Measurements from ENCODE around the gene PSD4.
A peak's percentile ranks its signal among the peaks of the same experiment; 100 is the strongest.

PSD4 gene

GRCh38 chr2:113173542-113174375 lies at the start of gene PSD4:
Gene PSD4, plus strand, starts transcription at chr2:113173971. Its CDS starts 8,486 bp downstream, at chr2:113182457.
- H3K9ac ChIP-seq (ENCODE audit: low read length): no peak within 1 kb of the TSS
- DNase-seq (ENCODE audit: low read depth): no peak

GRCh38 chr2:113124181-113124961 lies 49.4 kb upstream of the PSD4 start:
- peak overlapping the region; percentile 29 for H3K4me3 ChIP-seq (ENCODE audit: low read length)
- DNase-seq (ENCODE audit: low read depth): peak; percentile 19
- H3K36me3 ChIP-seq (ENCODE audit: control insufficient read depth, insufficient read depth, low read length, severe bottlenecking): no peaks in the 10 kb centered on the region
- H3K4me1 ChIP-seq (ENCODE audit: control insufficient read depth, insufficient read depth, low read length): peaks cover 19% of the 10 kb centered on the region
- no peaks in the 10 kb centered on the region for H3K9me3 ChIP-seq (ENCODE audit: control insufficient read depth, low read length)
- no peak overlapping the region for H3K9ac ChIP-seq (ENCODE audit: low read length)
- H3K27me3 ChIP-seq (replicated peaks; ENCODE audit: control insufficient read depth, insufficient read depth, low read length): no peaks in the 10 kb centered on the region

More at GRCh38 chr2:113173542-113174375, at the start of gene PSD4:
- peaks cover 7% of the 10 kb centered on the region for H3K27me3 ChIP-seq (replicated peaks; ENCODE audit: control insufficient read depth, insufficient read depth, low read length)
- H3K9me3 ChIP-seq (ENCODE audit: control insufficient read depth, low read length): no peaks in the 10 kb centered on the region
- H3K4me3 ChIP-seq (ENCODE audit: low read length): no peak within 1 kb of the TSS
- no peaks in the 10 kb centered on the region for H3K4me1 ChIP-seq (ENCODE audit: control insufficient read depth, insufficient read depth, low read length)
- H3K36me3 ChIP-seq (ENCODE audit: control insufficient read depth, insufficient read depth, low read length, severe bottlenecking): no peaks in the 10 kb centered on the region

GRCh38 chr2:113124984-113125855 lies 48.6 kb upstream of the PSD4 start:
- no peaks in the 10 kb centered on the region for H3K36me3 ChIP-seq (ENCODE audit: control insufficient read depth, insufficient read depth, low read length, severe bottlenecking)
- no peak for DNase-seq (ENCODE audit: low read depth)
- no peaks in the 10 kb centered on the region for H3K27me3 ChIP-seq (replicated peaks; ENCODE audit: control insufficient read depth, insufficient read depth, low read length)
- no peak overlapping the region for H3K9ac ChIP-seq (ENCODE audit: low read length)
- peak overlapping the region; percentile 29 for H3K4me3 ChIP-seq (ENCODE audit: low read length)
- H3K9me3 ChIP-seq (ENCODE audit: control insufficient read depth, low read length): no peaks in the 10 kb centered on the region
- H3K4me1 ChIP-seq (ENCODE audit: control insufficient read depth, insufficient read depth, low read length): peaks cover 19% of the 10 kb centered on the region

GRCh38 chr2:113126845-113127645 lies 46.7 kb upstream of the PSD4 start, which contains the start of gene IL1RN:
Gene IL1RN, plus strand, starts transcription at chr2:113127598. Its CDS starts 27 bp downstream, at chr2:113127625.
- no peak for DNase-seq (ENCODE audit: low read depth)
- Histone ChIP-seq H3K4me1 (ENCODE audit: control insufficient read depth, insufficient read depth, low read length) (peaks cover 19% of the 10 kb centered on the region), H3K36me3 (ENCODE audit: control insufficient read depth, insufficient read depth, low read length, severe bottlenecking) (no peaks in the 10 kb centered on the region), H3K9me3 (ENCODE audit: control insufficient read depth, low read length) (no peaks in the 10 kb centered on the region), H3K27me3 (replicated peaks; ENCODE audit: control insufficient read depth, insufficient read depth, low read length) (no peaks in the 10 kb centered on the region), H3K4me3 (ENCODE audit: low read length) (no peak within 1 kb of the TSS), H3K9ac (ENCODE audit: low read length) (no peak within 1 kb of the TSS)

GRCh38 chr2:113127646-113128570 lies 45.9 kb upstream of the PSD4 start:
- H3K4me1 ChIP-seq (ENCODE audit: control insufficient read depth, insufficient read depth, low read length): peaks cover 19% of the 10 kb centered on the region
- H3K36me3 ChIP-seq (ENCODE audit: control insufficient read depth, insufficient read depth, low read length, severe bottlenecking): no peaks in the 10 kb centered on the region
- H3K9me3 ChIP-seq (ENCODE audit: control insufficient read depth, low read length): no peaks in the 10 kb centered on the region
- no peak overlapping the region for H3K4me3 ChIP-seq (ENCODE audit: low read length)
- no peak for DNase-seq (ENCODE audit: low read depth)
- H3K27me3 ChIP-seq (replicated peaks; ENCODE audit: control insufficient read depth, insufficient read depth, low read length): no peaks in the 10 kb centered on the region
- no peak overlapping the region for H3K9ac ChIP-seq (ENCODE audit: low read length)

GRCh38 chr2:113129519-113130078 lies 44.2 kb upstream of the PSD4 start:
- DNase-seq (ENCODE audit: low read depth): no peak
- H3K4me3 ChIP-seq (ENCODE audit: low read length): no peak overlapping the region

GRCh38 chr2:113131352-113132185 lies 42.2 kb upstream of the PSD4 start:
- DNase-seq (ENCODE audit: low read depth): no peak
- no peak overlapping the region for H3K4me3 ChIP-seq (ENCODE audit: low read length)
- H3K4me1 ChIP-seq (ENCODE audit: control insufficient read depth, insufficient read depth, low read length): peaks cover 7% of the 10 kb centered on the region
- no peaks in the 10 kb centered on the region for H3K27me3 ChIP-seq (replicated peaks; ENCODE audit: control insufficient read depth, insufficient read depth, low read length)
- no peaks in the 10 kb centered on the region for H3K36me3 ChIP-seq (ENCODE audit: control insufficient read depth, insufficient read depth, low read length, severe bottlenecking)
- no peaks in the 10 kb centered on the region for H3K9me3 ChIP-seq (ENCODE audit: control insufficient read depth, low read length)
- no peak overlapping the region for H3K9ac ChIP-seq (ENCODE audit: low read length)

More at GRCh38 chr2:113129519-113130078, 44.2 kb upstream of the PSD4 start:
- Histone ChIP-seq H3K4me1 (ENCODE audit: control insufficient read depth, insufficient read depth, low read length) (peaks cover 14% of the 10 kb centered on the region), H3K9ac (ENCODE audit: low read length) (no peak overlapping the region), H3K9me3 (ENCODE audit: control insufficient read depth, low read length) (no peaks in the 10 kb centered on the region), H3K27me3 (replicated peaks; ENCODE audit: control insufficient read depth, insufficient read depth, low read length) (no peaks in the 10 kb centered on the region), H3K36me3 (ENCODE audit: control insufficient read depth, insufficient read depth, low read length, severe bottlenecking) (no peaks in the 10 kb centered on the region)

- no peaks in the 10 kb centered on the region for H3K27me3 ChIP-seq (replicated peaks; ENCODE audit: control insufficient read depth, insufficient read depth, low read length)
- peaks cover 6% of the 10 kb centered on the region for H3K4me1 ChIP-seq (ENCODE audit: control insufficient read depth, insufficient read depth, low read length)
- H3K9ac ChIP-seq (ENCODE audit: low read length): no peak overlapping the region
- no peak for DNase-seq (ENCODE audit: low read depth)
- H3K4me3 ChIP-seq (ENCODE audit: low read length): no peak overlapping the region
- H3K36me3 ChIP-seq (ENCODE audit: control insufficient read depth, insufficient read depth, low read length, severe bottlenecking): no peaks in the 10 kb centered on the region
- H3K9me3 ChIP-seq (ENCODE audit: control insufficient read depth, low read length): no peaks in the 10 kb centered on the region
Measured at GRCh38 chr2:113132414-113133021, 41.3 kb upstream of the PSD4 start.

All from adipocyte (in vitro differentiated cells).